ENCODE measurements around the gene TTC6. TPM values are rescaled to one million over a fixed set of nuclear protein-coding genes. Genes with fewer than 3 reads are reported as not detected.

The TTC6 gene
- polyA plus RNA-seq, 1 donor from 2014 or later: not detected

GRCh38 chr14:37592482-37593408, 2.7 kb upstream of the TTC6 start:
- Histone ChIP-seq H4K20me1 (ENCODE audit: insufficient read depth) (no peaks in the 10 kb centered on the region), H3K9me3 (ENCODE audit: low read length) (no peaks in the 10 kb centered on the region), H3F3A (ENCODE audit: insufficient read depth, low read length, poor library complexity, severe bottlenecking) (no peaks in the 10 kb centered on the region), H3K9ac (ENCODE audit: low read length) (no peak overlapping the region), H3K27ac (ENCODE audit: low read length) (no peak overlapping the region), H3K4me3 (ENCODE audit: low read length) (no peak overlapping the region), H3K9me2 (ENCODE audit: insufficient read depth, low read length) (no peaks in the 10 kb centered on the region), H3K27me3 (ENCODE audit: insufficient read depth, low read depth, low read length) (peaks cover 99% of the 10 kb centered on the region), H3K36me3 (ENCODE audit: insufficient read depth, low read length) (no peaks in the 10 kb centered on the region), H3K79me2 (replicated peaks; ENCODE audit: insufficient read depth, low read length) (no peaks in the 10 kb centered on the region), H3K4me2 (ENCODE audit: low read length) (no peak overlapping the region), H2AFZ (ENCODE audit: low read depth, low read length) (no peak overlapping the region)
- TF ChIP-seq EP300 (conservative IDR thresholded peaks at IDR 0.05; ENCODE audit: poor library complexity, severe bottlenecking): no peak
- peak; percentile 20 for TF ChIP-seq POLR2AphosphoS5 (IDR thresholded peaks at IDR 0.05)

- Histone ChIP-seq H2AFZ (ENCODE audit: low read depth, low read length) (no peak overlapping the region), H3K4me2 (ENCODE audit: low read length) (no peak overlapping the region), H4K20me1 (ENCODE audit: insufficient read depth) (no peaks in the 10 kb centered on the region), H3K9ac (ENCODE audit: low read length) (no peak overlapping the region), H3K27ac (ENCODE audit: low read length) (no peak overlapping the region), H3K9me2 (ENCODE audit: insufficient read depth, low read length) (no peaks in the 10 kb centered on the region), H3K9me3 (ENCODE audit: low read length) (no peaks in the 10 kb centered on the region), H3K27me3 (ENCODE audit: insufficient read depth, low read depth, low read length) (peaks cover 99% of the 10 kb centered on the region), H3F3A (ENCODE audit: insufficient read depth, low read length, poor library complexity, severe bottlenecking) (no peaks in the 10 kb centered on the region), H3K36me3 (ENCODE audit: insufficient read depth, low read length) (no peaks in the 10 kb centered on the region), H3K79me2 (replicated peaks; ENCODE audit: insufficient read depth, low read length) (no peaks in the 10 kb centered on the region), H3K4me3 (ENCODE audit: low read length) (no peak overlapping the region)
- TF ChIP-seq POLR2AphosphoS5 (IDR thresholded peaks at IDR 0.05) (peak; percentile 16), REST (IDR thresholded peaks at IDR 0.05; ENCODE audit: borderline replicate concordance) (no peak)
These were observed 1.8 kb upstream of the TTC6 start for GRCh38 chr14:37593511-37594237.

GRCh38 chr14:37594238-37594970, 1.0 kb upstream of the TTC6 start:
- Histone ChIP-seq H3K79me2 (replicated peaks; ENCODE audit: insufficient read depth, low read length) (no peaks in the 10 kb centered on the region), H3K4me3 (ENCODE audit: low read length) (peak overlapping the region; percentile 40), H3K9ac (ENCODE audit: low read length) (no peak overlapping the region), H3K27ac (ENCODE audit: low read length) (no peak overlapping the region), H2AFZ (ENCODE audit: low read depth, low read length) (no peak overlapping the region), H3K4me2 (ENCODE audit: low read length) (no peak overlapping the region), H3K9me2 (ENCODE audit: insufficient read depth, low read length) (no peaks in the 10 kb centered on the region), H3F3A (ENCODE audit: insufficient read depth, low read length, poor library complexity, severe bottlenecking) (no peaks in the 10 kb centered on the region), H3K36me3 (ENCODE audit: insufficient read depth, low read length) (no peaks in the 10 kb centered on the region), H3K27me3 (ENCODE audit: insufficient read depth, low read depth, low read length) (peaks cover 99% of the 10 kb centered on the region), H4K20me1 (ENCODE audit: insufficient read depth) (no peaks in the 10 kb centered on the region), H3K9me3 (ENCODE audit: low read length) (no peaks in the 10 kb centered on the region)
- TF ChIP-seq POLR2AphosphoS5 (IDR thresholded peaks at IDR 0.05): peak; percentile 34
- TF ChIP-seq MXI1 (conservative IDR thresholded peaks at IDR 0.05; ENCODE audit: poor library complexity, severe bottlenecking): no peak
- TF ChIP-seq EZH2 (IDR thresholded peaks at IDR 0.05; ENCODE audit: borderline replicate concordance, insufficient read depth, low read length, poor library complexity, severe bottlenecking): peak; percentile 74
- TF ChIP-seq CTCF (IDR thresholded peaks at IDR 0.05; ENCODE audit: poor library complexity, severe bottlenecking): peak; percentile 47

All from neural cell (in vitro differentiated cells).